Transverse colon (tissue), 4 donors: ENCODE results near the gene SERPINB8. TPM values are rescaled to one million over a fixed set of nuclear protein-coding genes. Genes with fewer than 3 reads are reported as not detected.
A peak's percentile ranks its signal among the peaks of the same experiment; 100 is the strongest.
"Not testable (repeated sequence)": the region's sequence is repeated elsewhere in the genome, so short reads cannot be mapped to it uniquely, and the experiment has no call there.

Source experiments
- DNase-seq: peaks from one replicate; pipeline ENCODE4 v3.0.0-alpha.2; 2019
- H3K27ac ChIP-seq, 4 donors: fragments of 200-600 bp; sonication (generic); 2 replicates each; pipeline ENCODE4 v1.5.1; 2016 to 2018; ENCODE audit warnings: inconsistent platforms in 4 of 4
- H3K27me3 ChIP-seq: fragments of 200-600 bp; sonication (generic); 2 replicates; pipeline ENCODE4 v1.5.1; 2017; ENCODE audit warnings: inconsistent platforms
- H3K36me3 ChIP-seq, 4 donors: fragments of 200-600 bp; sonication (generic); 2 replicates each; pipeline ENCODE4 v1.5.1; 2017 to 2019; ENCODE audit warnings: inconsistent platforms in 4 of 4
- H3K4me1 ChIP-seq, 4 donors: fragments of 200-600 bp; sonication (generic); 2 replicates each; pipeline ENCODE4 v1.5.1; 2017 to 2020; ENCODE audit warnings: inconsistent platforms in 4 of 4
- H3K4me3 ChIP-seq, 4 donors: fragments of 200-600 bp; sonication (generic); 1 replicate in 1 of 4; 2 replicates in 3 of 4; pipeline versions ENCODE4 v1.5.1 to v1.6.1; 2017 to 2019; ENCODE audit warnings: inconsistent platforms in 4 of 4
- H3K9me3 ChIP-seq, 2 donors: fragments of 200-600 bp; sonication (generic); 2 replicates each; pipeline ENCODE4 v1.5.1; 2017 to 2019; ENCODE audit warnings: inconsistent platforms in 2 of 2
- EP300 ChIP-seq: sonication (generic); formaldehyde crosslinking; IDR thresholded peaks from one replicate; pipeline ENCODE4 v1.6.1; 2017; ENCODE audit warnings: antibody characterized with exemption, low read depth
- POLR2A ChIP-seq: fragments of 450-650 bp; IDR thresholded peaks from one replicate; pipeline ENCODE4 v1.6.1; 2016; ENCODE audit warnings: antibody characterized with exemption, mild to moderate bottlenecking, moderate library complexity
- POLR2AphosphoS5 ChIP-seq, 3 donors: sonication (generic); formaldehyde crosslinking; IDR thresholded peaks; one replicate each; pipeline ENCODE4 v1.6.1; 2016; ENCODE audit warnings: antibody characterized with exemption in 3 of 3
- WGBS, 2 donors: methylation state at CpG; one replicate each; pipeline ENCODE4 v1.1.5; 2018; ENCODE audit warnings: low coverage in 1 of 2; 5-methylcytosine and 5-hydroxymethylcytosine counted together
- in situ Hi-C, 4 donors: fragments of 200-750 bp; cut with MboI; loops; one replicate each; pipeline versions ENCODE4 v1.15.0 to v1.15.1; 2017; ENCODE audit warnings: low sequenced_read_pairs in 3 of 4, low pct_ligation_motif_present in 1 of 4, low pct_unique_long_range_greater_than_20kb in 1 of 4
- intact Hi-C: fragments of 100-400 bp; cut with DNase I; formaldehyde crosslinking; loops from one replicate; pipeline ENCODE4 v1.15.1; 2023; ENCODE audit warnings: low total_unique reads
- total RNA-seq, 4 donors: library from RNA; depleted of rRNA; stranded (reverse); fragments of >200 nt; gene quantifications; one replicate each; pipeline ENCODE4 v1.1.0, GENCODE V29; 2016
- TF ChIP-seq, protein P1 (sequence below), 5 experiments: fragments of 200-600 bp in 3 of 5; fragments of 450-650 bp in 2 of 5; sonication (generic) in 3 of 5; IDR thresholded peaks; 1 replicate in 2 of 5; 2 replicates in 3 of 5; pipeline ENCODE4 v1.5.1; 2016 to 2017; ENCODE audit warnings: antibody characterized with exemption in 5 of 5, inconsistent platforms in 3 of 5, mild to moderate bottlenecking in 2 of 5, moderate library complexity in 1 of 5

Gene SERPINB8
- total RNA-seq, 4 donors from 2014 or later: 3.0 to 15.7 (median 13.5) TPM

DNA sequence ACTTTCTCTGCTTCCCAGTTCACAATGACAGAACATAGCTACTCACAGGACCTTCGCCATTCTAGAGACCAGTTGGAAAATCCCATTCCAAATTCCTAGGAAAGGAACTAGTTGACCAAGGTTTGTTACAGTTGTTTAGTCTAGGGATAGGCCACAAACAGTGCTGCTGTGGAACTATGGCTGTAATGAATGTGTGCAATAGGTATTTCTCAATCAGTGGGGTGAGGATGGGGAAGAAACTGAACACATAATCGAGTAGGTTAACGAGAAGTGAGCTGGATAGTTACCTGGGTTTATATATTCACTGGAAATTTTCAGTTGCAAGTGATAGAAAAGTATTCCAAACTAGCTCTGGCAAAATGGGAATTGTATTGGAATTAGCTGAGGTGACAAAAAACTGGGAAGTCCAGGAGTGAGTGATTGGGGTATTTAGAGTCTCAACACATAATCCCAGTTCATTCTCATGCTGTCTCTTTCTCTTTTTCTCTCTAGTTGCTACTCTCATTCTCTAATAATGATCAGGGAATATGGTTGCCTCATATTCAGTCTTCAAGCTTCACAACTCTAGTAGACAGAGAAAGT is 39.0 kb upstream of the SERPINB8 start:
- in situ Hi-C loops (loop anchor here in 1 of 4 donors (25.0 kb wide), 1 partner anchor 419 kb away; no protein-coding TSS in a partner anchor), intact Hi-C loops (no loop called here)
- 68 to 89% methylated on average over 2 to 3 of the region's 3 CpGs for WGBS, 2 donors
- Histone ChIP-seq H3K36me3 (no peaks in the 10 kb centered on the region), H3K9me3 (no peaks in the 10 kb centered on the region), H3K4me1 (no peaks in the 10 kb centered on the region), H3K27me3 (peaks cover 5% of the 10 kb centered on the region), H3K27ac (no peak overlapping the region), H3K4me3 (no peak overlapping the region)
- TF ChIP-seq POLR2AphosphoS5 (IDR thresholded peaks at IDR 0.05): no peak
- TF ChIP-seq, protein P1, sequence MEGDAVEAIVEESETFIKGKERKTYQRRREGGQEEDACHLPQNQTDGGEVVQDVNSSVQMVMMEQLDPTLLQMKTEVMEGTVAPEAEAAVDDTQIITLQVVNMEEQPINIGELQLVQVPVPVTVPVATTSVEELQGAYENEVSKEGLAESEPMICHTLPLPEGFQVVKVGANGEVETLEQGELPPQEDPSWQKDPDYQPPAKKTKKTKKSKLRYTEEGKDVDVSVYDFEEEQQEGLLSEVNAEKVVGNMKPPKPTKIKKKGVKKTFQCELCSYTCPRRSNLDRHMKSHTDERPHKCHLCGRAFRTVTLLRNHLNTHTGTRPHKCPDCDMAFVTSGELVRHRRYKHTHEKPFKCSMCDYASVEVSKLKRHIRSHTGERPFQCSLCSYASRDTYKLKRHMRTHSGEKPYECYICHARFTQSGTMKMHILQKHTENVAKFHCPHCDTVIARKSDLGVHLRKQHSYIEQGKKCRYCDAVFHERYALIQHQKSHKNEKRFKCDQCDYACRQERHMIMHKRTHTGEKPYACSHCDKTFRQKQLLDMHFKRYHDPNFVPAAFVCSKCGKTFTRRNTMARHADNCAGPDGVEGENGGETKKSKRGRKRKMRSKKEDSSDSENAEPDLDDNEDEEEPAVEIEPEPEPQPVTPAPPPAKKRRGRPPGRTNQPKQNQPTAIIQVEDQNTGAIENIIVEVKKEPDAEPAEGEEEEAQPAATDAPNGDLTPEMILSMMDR (IDR thresholded peaks at IDR 0.05): no peak
- TF ChIP-seq POLR2A: no peak
- TF ChIP-seq EP300: no peak
- DNase-seq: no peak

GRCh38 chr18:63936156-63936931 is 33.5 kb upstream of the SERPINB8 start:
- DNase-seq: peak; percentile 83
- intact Hi-C loops: no loop called here
- in situ Hi-C loops: loop anchor here in 1 of 4 donors (25.0 kb wide), 1 partner anchor 424 kb away; no protein-coding TSS in a partner anchor
- no peaks in the 10 kb centered on the region for H3K9me3 ChIP-seq
- no peak for TF ChIP-seq EP300
- TF ChIP-seq, protein P1 (IDR thresholded peaks at IDR 0.05): peak; percentile 60 to 69 (median 64)
- peaks cover 0 to 7% (median 5%) of the 10 kb centered on the region in 4 donors for H3K4me1 ChIP-seq
- no peak overlapping the region for H3K27ac ChIP-seq
- peaks cover 19% of the 10 kb centered on the region for H3K27me3 ChIP-seq
- H3K36me3 ChIP-seq: no peaks in the 10 kb centered on the region
- WGBS, 2 donors: 4% methylated on average over 51 of the region's 54 CpGs; no CpG with 5 or more reads in 1 of the 2 donors
- peak overlapping the region; percentile 19 to 56 (median 34) for H3K4me3 ChIP-seq

DNA sequence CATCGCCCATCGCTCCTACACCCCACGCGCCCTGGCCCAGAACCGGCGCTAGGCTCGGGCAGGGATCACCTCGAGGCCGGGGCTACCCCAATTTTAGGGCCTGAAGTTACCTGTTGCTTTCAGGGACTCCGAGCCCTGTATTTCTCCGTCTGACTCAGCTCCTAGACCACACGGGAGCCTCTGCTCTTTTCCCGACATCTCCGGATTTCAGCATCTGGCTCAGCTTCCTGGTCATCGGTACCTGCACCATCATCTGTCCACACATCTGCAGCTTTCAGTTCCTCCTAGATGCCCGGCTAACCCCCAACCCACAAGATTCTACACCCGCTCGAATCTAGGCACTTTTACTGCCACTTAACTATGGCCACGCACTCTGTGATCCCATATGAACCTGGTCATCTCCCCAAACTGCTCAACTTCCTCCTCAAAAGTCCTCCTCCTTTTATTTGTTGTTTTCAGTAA is 32.9 kb upstream of the SERPINB8 start:
- intact Hi-C loops (no loop called here), in situ Hi-C loops (loop anchor here in 1 of 4 donors (25.0 kb wide), 1 partner anchor 425 kb away; no protein-coding TSS in a partner anchor)
- H3K36me3 ChIP-seq: no peaks in the 10 kb centered on the region
- TF ChIP-seq POLR2A: no peak
- H3K9me3 ChIP-seq: no peaks in the 10 kb centered on the region
- 43 to 69% methylated on average over 10 to 19 of the region's 19 CpGs for WGBS, 2 donors
- no peak overlapping the region for H3K27ac ChIP-seq
- H3K4me1 ChIP-seq: peaks cover 0 to 7% (median 5%) of the 10 kb centered on the region in 4 donors
- H3K27me3 ChIP-seq: peaks cover 19% of the 10 kb centered on the region
- H3K4me3 ChIP-seq: peak overlapping the region; percentile 19 to 56 (median 34)
- DNase-seq: no peak

GRCh38 chr18:63940008-63940407 is 29.9 kb upstream of the SERPINB8 start:
- in situ Hi-C loops (loop anchor here in 1 of 4 donors (25.0 kb wide), 1 partner anchor 428 kb away; no protein-coding TSS in a partner anchor), intact Hi-C loops (loop anchor here (10.0 kb wide), 1 partner anchor 55 kb away; no protein-coding TSS in a partner anchor)
- Histone ChIP-seq H3K4me1 (peaks cover 0 to 7% (median 5%) of the 10 kb centered on the region in 4 donors), H3K4me3 (no peak overlapping the region), H3K36me3 (no peaks in the 10 kb centered on the region), H3K27me3 (peaks cover 14% of the 10 kb centered on the region), H3K9me3 (no peaks in the 10 kb centered on the region), H3K27ac (no peak overlapping the region)
- WGBS, 2 donors: 86 to 92% methylated on average over 8 of the region's 8 CpGs
- no peak for DNase-seq
- TF ChIP-seq EP300: no peak
- TF ChIP-seq POLR2A: no peak
- TF ChIP-seq, protein P1 (IDR thresholded peaks at IDR 0.05): no peak
- TF ChIP-seq POLR2AphosphoS5 (IDR thresholded peaks at IDR 0.05): no peak

DNA sequence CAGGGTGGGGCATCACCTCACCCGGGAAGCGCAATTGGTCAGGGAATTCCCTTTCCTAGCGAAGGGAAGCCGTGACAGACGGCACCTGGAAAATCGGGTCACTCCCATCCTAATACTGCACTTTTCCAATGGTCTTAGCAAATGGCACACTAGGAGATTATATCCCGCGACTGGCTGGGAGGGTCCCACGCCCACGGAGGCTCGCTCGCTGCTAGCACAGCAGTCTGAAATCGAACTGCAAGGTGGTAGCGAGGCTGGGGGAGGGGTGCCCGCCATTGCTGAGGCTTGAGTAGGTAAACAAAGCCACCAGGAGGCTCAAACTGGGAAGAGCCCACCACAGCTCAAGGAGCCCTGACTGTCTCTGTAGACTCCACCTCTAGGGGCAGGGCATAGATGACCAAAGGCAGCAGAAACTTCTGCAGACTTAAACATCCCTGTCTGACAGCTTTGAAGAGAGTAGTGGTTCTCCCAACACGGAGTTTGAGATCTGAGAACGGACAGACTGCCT is 29.3 kb upstream of the SERPINB8 start:
- H3K4me1 ChIP-seq, H3K9me3 ChIP-seq, H3K36me3 ChIP-seq, H3K4me3 ChIP-seq, H3K27ac ChIP-seq, DNase-seq: not testable (repeated sequence)
- WGBS, 2 donors: 90% methylated on average over 17 of the region's 17 CpGs; no CpG with 5 or more reads in 1 of the 2 donors
- in situ Hi-C loops: loop anchor here in 1 of 4 donors (25.0 kb wide), 1 partner anchor 428 kb away; no protein-coding TSS in a partner anchor
- intact Hi-C loops: loop anchor here (10.0 kb wide), 1 partner anchor 54 kb away; no protein-coding TSS in a partner anchor
- peaks cover 18% of the 10 kb centered on the region for H3K27me3 ChIP-seq
